ENCODE data around the gene TP53AIP1.

TP53AIP1 gene, protein sequence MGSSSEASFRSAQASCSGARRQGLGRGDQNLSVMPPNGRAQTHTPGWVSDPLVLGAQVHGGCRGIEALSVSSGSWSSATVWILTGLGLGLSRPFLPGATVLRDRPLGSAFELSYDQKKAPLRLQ

GRCh38 chr11:128942817-128943427, at the start of gene TP53AIP1:
Gene TP53AIP1, minus strand, starts transcription at chr11:128942871. Its CDS starts 5,053 bp downstream, at chr11:128937818.
- DNase-seq (ENCODE audit: low read depth) = no peak

DNA sequence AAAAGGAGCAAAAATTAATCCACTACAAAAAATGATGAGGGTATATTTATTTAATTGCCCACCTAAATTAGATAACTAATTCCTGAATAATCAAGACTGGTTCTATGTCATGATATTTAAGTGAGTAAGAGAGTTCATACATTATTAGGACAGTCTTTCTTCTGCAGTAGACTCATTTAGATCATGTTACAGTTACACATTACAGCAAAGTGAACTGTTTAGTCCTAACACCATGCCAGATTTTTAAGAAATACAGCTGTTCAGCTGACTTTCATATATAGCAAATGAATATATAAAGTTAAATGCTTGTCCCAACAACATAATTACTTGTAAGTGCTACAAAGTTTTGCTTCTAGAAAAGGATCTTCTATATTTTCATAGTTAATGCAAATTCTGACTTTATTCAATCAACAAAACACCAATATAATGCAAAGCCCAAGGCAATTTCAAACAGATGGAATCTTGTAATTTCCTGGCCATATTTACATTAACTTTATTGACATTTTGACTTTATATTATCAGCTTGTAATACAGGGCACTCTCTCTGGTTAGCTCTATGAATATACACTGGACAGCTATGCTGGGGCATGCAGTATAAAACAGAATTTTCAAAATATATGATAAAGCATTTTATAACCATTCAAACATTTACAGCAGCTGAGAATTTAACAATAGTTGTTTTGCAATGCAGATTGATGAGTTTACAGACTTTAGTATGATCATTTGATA, 45.7 kb upstream of the TP53AIP1 start:
- no peak for DNase-seq (ENCODE audit: low read depth)

DNA sequence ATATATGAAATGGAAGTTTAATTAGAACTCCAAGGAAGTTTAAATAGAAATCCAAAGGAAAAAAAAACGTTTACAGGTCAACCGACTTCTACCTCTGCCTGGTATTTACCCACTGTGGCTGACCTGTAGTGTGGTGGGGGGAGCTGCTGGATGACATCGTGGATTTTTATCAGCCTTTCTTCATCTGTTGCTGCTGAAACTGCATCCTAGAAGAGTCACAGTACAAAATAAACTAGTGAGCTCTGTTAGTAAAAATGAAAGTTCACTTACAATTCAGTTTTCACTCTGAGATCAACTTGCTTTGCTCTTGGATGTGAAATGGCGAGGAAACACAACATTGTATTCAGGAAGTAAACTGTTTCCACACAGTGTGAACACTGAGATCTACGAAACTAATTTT, 43.2 kb upstream of the TP53AIP1 start:
- no peak for DNase-seq (ENCODE audit: low read depth)

DNA sequence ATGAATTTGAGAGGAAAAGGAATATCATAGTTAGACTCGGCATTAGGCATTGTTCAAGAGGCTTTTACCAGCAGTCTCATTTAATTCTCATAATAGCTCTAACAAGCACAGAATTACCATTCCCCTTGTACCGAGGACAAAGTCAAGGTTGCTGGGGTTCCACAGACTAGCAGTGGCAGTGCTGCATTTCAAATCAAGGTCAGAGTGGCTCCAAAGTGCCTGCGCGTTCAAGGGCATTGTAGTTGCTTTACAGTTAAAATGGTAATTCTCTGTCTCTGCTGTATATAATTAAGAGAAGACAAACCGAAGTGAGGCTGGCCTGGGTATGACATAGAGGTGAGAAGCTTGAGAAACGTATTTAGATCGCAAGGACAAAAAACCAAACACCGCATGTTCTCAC, 40.4 kb upstream of the TP53AIP1 start:
- no peak for DNase-seq (ENCODE audit: low read depth)

GRCh38 chr11:128981254-128981653, 38.6 kb upstream of the TP53AIP1 start:
- no peak for DNase-seq (ENCODE audit: low read depth)

GRCh38 chr11:128970598-128971190, 28.0 kb upstream of the TP53AIP1 start:
- no peak for DNase-seq (ENCODE audit: low read depth)

DNA sequence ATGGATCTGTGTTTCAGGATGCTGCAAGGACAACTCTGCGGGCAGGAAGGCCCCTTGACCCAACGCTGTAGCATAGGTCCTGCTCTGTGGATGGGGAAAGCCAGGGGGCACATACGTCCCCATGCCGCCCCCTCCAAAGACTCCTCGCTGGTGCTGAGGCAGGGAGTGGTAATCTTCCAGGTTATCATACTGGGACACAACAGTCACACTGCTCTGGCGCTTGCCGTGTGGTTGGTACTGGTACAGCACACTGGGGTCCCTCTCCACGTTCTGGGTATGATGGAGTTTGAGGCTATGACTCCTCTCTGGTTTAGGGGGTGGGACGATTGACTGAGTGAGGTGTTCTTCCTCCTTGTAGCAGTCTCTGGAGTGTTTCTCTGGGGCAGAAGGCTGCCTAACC, 26.2 kb upstream of the TP53AIP1 start:
- no peak for DNase-seq (ENCODE audit: low read depth)

DNA sequence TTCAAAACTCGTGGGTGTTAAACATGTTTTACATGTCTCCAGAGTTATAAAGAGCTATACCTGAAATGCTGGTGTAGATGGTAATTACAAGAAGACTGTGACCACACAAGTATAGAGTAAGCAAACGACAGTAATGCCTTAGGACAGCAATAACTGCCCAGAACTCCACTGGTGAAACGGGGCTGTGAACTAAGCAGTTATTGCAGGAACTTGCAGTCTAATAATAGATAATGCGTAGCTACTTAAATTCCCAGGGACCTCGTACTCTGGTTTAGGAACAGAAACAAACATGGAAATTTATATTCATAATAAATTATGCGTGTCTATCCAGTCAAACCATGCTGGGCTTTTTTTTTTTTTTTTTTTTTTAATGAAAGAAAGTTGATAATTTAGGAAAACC, 24.9 kb upstream of the TP53AIP1 start:
- DNase-seq (ENCODE audit: low read depth) = no peak

- DNase-seq (ENCODE audit: low read depth) = no peak
These were observed 22.8 kb upstream of the TP53AIP1 start for GRCh38 chr11:128965485-128965884.

- no peak for DNase-seq (ENCODE audit: low read depth)
These were observed 21.8 kb upstream of the TP53AIP1 start for GRCh38 chr11:128964463-128964930.

DNA sequence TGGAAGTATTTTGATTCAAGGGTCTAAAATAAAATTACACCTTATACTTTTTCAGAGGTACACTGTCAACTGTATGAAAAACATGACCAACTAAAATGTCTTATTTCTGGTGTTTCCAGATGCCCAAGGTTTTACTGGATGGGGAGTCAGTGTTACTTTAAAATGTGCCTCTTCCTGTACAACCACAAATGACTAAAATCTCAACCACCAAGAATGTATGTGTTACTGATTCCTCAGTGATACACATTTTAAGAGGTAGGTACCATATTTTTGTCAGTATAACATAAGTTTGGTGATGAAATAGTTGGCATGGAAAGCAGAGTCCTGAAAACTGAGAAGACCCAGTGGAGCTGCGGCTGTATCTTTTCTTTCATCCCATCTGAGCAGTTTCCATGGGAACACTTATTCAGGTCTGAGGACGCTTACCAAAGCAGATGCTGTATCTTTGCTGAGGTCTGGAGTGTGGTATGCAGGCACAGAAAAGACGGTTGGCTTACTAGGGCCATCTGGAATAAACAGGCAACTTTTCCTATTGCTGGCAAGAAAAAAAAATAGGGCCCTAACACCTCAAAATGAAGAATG, 21.2 kb upstream of the TP53AIP1 start:
- DNase-seq (ENCODE audit: low read depth) = no peak

- DNase-seq (ENCODE audit: low read depth) = no peak
These were observed 20.2 kb upstream of the TP53AIP1 start for GRCh38 chr11:128962896-128963295.

GRCh38 chr11:128961645-128962044, 19.0 kb upstream of the TP53AIP1 start:
- no peak for DNase-seq (ENCODE audit: low read depth)

DNA sequence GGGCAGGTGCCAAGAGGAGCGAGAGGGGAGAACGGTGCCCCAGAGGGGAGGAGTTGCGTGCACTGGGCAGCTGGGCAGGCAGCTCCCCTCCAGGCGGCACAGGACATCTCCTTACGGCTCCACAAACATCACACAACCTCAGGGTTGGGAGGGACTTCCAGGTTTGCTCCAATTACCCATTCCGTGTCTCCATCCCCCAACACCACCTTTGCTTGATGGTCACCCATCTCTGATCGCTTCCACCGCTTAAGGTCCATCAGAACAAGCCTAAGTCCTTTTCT, 14.5 kb upstream of the TP53AIP1 start:
- no peak for DNase-seq (ENCODE audit: low read depth)

DNA sequence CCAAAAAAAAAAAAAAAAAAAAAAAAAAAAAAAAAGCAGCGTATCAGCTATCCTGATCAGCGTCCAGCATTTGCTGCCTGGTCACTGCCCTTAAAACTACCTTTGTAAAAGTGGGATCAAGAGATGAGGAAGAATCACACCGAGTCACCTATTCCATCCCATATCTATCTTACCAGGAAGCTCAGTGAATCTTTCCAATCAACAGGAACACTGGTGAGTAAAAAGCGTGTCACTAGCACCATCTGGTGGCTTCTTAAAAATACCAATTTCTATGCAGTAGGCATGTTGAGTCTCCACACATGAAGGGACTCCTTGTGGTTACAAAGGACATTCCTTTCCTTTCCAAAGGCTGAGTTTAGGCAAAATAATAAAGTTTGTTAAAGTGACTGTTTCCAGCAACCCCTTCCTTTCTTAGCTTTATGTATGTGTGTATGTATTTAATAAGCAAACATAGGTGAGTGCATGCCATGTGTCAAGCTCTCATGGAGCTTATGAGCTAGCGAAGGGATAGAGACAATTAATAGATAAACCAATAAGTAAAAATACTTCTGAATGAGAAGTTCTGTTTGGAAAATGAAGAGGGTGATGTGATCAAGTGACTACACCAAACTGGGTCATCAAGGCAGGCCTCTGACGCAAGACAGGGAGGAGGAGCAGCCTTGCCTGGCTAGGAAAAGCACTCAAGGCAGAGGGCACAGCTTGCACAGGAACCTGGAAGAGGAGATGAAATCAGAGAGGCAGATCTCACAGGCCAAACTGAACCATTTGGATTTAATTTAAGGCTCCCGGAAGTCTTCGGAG, 13.9 kb upstream of the TP53AIP1 start:
- no peak for DNase-seq (ENCODE audit: low read depth)

DNA sequence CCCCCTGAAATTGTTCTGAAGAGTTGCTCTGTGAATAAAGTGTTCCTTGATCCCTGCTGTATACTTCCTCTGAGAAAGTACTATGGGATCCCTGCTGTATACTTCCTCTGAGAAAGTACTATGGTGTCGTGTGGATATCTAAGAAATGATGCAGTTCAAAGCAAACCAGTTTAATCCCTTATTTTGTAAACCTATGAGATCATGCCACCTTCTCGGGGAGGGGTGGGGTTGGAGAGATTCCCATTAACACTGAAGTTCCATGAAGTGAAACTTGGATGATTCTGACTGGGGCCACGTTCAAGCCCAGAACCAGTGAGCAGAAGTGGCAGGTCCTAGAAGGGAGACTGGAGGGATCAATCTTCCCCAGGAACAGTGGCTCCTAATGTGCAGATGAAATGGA, 13.0 kb upstream of the TP53AIP1 start:
- no peak for DNase-seq (ENCODE audit: low read depth)

DNA sequence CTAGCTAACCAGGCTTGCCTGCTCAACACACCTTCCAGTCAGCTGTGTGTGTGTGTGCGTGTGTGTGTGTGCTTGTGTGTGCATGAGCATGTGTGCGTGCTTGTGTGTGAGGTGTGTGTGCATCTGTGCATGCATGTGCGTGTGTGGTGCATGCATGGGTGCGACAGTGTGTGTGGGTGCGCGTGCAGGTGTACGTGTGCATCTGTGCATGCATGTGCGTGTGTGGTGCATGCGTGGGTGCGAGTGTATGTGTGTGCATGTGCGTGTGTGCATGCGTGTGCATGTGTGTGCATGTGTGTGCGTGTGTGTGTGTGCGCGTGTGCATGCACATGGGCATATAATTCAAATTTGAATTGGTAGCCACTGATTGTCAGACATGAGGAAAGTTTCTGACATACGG, 10.5 kb upstream of the TP53AIP1 start:
- no peak for DNase-seq (ENCODE audit: low read depth)

GRCh38 chr11:128949791-128950454, 7.3 kb upstream of the TP53AIP1 start:
- DNase-seq (ENCODE audit: low read depth) = no peak

DNA sequence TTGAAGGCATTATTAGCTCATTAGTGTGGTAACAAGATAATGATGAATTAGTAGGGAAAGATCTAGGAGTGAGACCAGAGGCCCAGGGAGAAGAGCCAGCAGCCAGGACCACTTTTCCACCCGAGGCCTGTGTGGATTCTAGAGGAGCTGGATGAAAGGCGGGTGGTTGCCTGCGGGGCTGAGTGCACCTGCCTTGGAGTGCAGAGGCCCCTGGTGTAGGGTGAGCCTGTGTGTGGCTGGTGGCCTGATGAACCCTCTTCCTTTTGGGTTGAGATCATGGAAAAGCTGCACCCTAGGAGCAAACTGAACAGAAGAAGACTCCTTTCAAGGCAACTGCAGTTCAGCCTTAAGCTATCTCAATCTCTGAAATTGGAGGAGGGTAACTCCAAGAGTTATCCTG, 5.9 kb upstream of the TP53AIP1 start:
- no peak for DNase-seq (ENCODE audit: low read depth)

DNA sequence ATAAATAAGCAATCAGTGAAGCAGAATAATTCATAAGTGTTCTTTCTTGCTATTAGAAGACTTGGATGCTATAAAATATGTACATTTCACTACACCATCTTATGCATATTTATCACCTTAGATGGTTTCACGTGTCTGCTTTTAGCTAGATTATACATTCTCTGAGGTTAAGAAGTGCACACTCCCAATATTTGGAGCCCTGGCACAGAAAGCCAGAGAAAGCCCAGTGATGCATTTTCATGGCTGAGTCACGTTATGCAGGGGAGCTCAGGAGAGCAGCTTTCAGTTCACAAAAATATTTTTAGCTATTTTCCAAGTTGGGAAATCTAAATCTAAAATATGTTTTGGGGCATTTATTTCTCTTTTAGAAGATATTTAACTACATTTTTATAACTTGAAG, 5.1 kb upstream of the TP53AIP1 start:
- DNase-seq (ENCODE audit: low read depth) = no peak

DNA sequence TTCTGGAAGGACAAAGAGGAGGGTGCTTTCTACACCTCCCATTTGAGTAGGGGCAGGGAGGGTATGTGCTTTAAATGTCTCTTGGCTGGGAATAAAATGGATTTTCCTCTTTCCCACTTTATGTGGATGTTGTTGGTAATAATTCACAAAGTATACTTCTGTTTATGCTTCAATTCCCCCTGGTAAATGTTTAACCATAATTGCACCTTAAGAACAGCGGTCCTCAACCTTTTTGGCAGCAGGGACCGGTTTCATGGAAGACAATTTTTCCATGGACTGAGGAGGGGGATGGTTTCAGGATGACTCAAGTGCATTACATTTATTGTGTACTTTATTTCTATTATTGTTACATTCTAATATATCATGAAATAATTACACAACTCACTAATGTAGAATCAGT, 4.0 kb upstream of the TP53AIP1 start:
- DNase-seq (ENCODE audit: low read depth) = no peak
